Right atrium auricular region (tissue), 2 donors: ENCODE results near the gene ACOXL. TPM values are rescaled to one million over a fixed set of nuclear protein-coding genes. Genes with fewer than 3 reads are reported as not detected.

Experiments used
- DNase-seq: peaks from one replicate; pipeline ENCODE4 v3.0.0-alpha.2; 2019; ENCODE audit warnings: low spot score
- H3K27ac ChIP-seq, 2 donors: fragments of 200-600 bp; sonication (generic); 1 replicate in 1 of 2; 2 replicates in 1 of 2; pipeline ENCODE4 v1.5.1; 2016 to 2019
- H3K27me3 ChIP-seq, 2 donors: fragments of 200-600 bp; sonication (generic); one replicate each; pipeline versions ENCODE4 v1.5.1 to v1.6.0; 2017 to 2019
- H3K36me3 ChIP-seq: fragments of 200-600 bp; sonication (generic); one replicate; pipeline ENCODE4 v1.5.1; 2016
- H3K4me1 ChIP-seq, 2 donors: fragments of 200-600 bp; sonication (generic); one replicate each; pipeline versions ENCODE4 v1.5.1 to v1.6.0; 2017 to 2019
- H3K4me3 ChIP-seq, 2 donors: fragments of 200-600 bp; sonication (generic); 1 replicate in 1 of 2; 2 replicates in 1 of 2; pipeline ENCODE4 v1.5.1; 2017 to 2019; ENCODE audit warnings: mild to moderate bottlenecking in 1 of 2, moderate library complexity in 1 of 2
- H3K9me3 ChIP-seq, 2 donors: fragments of 200-600 bp; sonication (generic); one replicate each; pipeline ENCODE4 v1.5.1; 2019
- total RNA-seq, 2 donors: library from RNA; depleted of rRNA; stranded (reverse); fragments of >200 nt; gene quantifications; one replicate each; pipeline ENCODE4 v1.1.0, GENCODE V29; 2016
- TF ChIP-seq, protein P1 (sequence below), 2 donors: fragments of 200-600 bp; sonication (generic); IDR thresholded peaks; one replicate each; pipeline ENCODE4 v1.5.1; 2019; ENCODE audit warnings: antibody characterized with exemption in 2 of 2

The ACOXL gene
- total RNA-seq, 2 donors from 2014 or later, result 0.33 to 0.55 TPM

- Histone ChIP-seq H3K27ac (no peak overlapping the region), H3K4me3 (no peak overlapping the region), H3K27me3 (peaks cover 0 to 1% of the 10 kb centered on the region in 2 donors), H3K36me3 (no peaks in the 10 kb centered on the region), H3K4me1 (no peaks in the 10 kb centered on the region), H3K9me3 (no peaks in the 10 kb centered on the region)
- TF ChIP-seq, protein P1, sequence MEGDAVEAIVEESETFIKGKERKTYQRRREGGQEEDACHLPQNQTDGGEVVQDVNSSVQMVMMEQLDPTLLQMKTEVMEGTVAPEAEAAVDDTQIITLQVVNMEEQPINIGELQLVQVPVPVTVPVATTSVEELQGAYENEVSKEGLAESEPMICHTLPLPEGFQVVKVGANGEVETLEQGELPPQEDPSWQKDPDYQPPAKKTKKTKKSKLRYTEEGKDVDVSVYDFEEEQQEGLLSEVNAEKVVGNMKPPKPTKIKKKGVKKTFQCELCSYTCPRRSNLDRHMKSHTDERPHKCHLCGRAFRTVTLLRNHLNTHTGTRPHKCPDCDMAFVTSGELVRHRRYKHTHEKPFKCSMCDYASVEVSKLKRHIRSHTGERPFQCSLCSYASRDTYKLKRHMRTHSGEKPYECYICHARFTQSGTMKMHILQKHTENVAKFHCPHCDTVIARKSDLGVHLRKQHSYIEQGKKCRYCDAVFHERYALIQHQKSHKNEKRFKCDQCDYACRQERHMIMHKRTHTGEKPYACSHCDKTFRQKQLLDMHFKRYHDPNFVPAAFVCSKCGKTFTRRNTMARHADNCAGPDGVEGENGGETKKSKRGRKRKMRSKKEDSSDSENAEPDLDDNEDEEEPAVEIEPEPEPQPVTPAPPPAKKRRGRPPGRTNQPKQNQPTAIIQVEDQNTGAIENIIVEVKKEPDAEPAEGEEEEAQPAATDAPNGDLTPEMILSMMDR (IDR thresholded peaks at IDR 0.05), result no peak
- no peak for DNase-seq
These were observed 374.3 kb downstream of the ACOXL start for GRCh38 chr2:111106706-111107105.

DNA sequence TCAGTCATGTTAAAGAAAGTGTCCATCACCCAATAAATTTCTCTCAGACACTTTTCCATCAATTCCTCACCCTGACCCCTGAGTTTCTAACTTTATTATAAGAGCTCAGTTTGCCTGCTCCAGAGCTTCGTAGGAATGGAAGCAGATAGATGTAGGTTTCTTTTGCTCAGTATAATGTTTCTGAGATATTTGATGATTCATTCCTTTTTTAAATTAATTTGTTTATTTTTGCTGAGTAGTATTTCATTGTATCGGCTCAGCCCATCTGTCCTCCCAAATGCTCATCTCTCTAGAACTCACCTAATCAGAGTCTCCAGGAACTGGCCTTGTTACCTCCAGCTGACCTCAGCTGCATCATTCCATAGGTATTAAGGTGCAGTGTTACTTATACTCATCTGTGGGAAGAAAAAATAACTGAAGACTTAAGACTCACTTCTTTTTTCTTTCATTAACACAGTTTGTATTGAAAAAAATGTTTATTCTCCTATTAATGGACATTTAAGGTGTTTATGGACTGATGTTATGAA is 376.4 kb downstream of the ACOXL start:
- H3K4me1 ChIP-seq, result no peaks in the 10 kb centered on the region
- no peak for DNase-seq
- TF ChIP-seq, protein P1 (IDR thresholded peaks at IDR 0.05), result no peak
- H3K4me3 ChIP-seq, result no peak overlapping the region
- H3K27me3 ChIP-seq, result peaks cover 0 to 3% of the 10 kb centered on the region in 2 donors
- no peaks in the 10 kb centered on the region for H3K36me3 ChIP-seq
- H3K27ac ChIP-seq, result no peak overlapping the region
- no peaks in the 10 kb centered on the region for H3K9me3 ChIP-seq

DNA sequence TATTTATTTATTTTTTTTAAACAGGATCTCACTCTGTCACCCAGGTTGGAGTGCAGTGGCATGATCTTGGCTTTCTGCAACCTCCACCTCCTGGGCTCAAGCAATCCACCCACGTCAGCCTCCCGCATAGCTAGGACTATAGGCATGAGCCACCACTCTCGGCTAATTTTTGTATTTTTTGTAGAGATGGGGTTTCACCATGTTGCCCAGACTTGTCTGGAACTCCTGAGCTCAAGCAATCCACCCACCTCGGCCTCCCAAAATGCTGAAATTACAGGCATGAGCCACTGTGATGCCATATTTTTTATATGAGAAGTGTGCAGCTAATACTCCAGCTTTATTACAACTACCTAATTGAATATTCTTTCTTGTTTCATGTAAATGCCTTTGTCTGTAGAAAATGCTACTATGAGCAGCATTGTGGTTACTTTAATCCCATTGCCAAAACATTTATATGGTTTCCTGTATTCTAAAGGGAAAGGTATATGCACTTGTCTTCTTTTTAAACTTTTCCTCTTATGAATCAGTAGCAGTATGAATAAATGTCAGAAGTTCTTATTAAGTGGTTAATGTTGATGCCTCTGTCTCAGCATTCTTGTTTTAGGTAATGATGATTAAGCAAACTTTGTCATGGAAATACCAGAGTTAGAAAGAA is 378.9 kb downstream of the ACOXL start:
- no peaks in the 10 kb centered on the region for H3K4me1 ChIP-seq
- H3K9me3 ChIP-seq, result no peaks in the 10 kb centered on the region
- no peak overlapping the region for H3K4me3 ChIP-seq
- peaks cover 0 to 3% of the 10 kb centered on the region in 2 donors for H3K27me3 ChIP-seq
- DNase-seq, result no peak
- no peak overlapping the region for H3K27ac ChIP-seq
- TF ChIP-seq, protein P1 (IDR thresholded peaks at IDR 0.05), result no peak
- no peaks in the 10 kb centered on the region for H3K36me3 ChIP-seq

GRCh38 chr2:111113838-111114237 is 381.5 kb downstream of the ACOXL start:
- Histone ChIP-seq H3K27me3 (peaks cover 0 to 3% of the 10 kb centered on the region in 2 donors), H3K27ac (no peak overlapping the region), H3K36me3 (no peaks in the 10 kb centered on the region), H3K9me3 (no peaks in the 10 kb centered on the region), H3K4me1 (peaks cover 0 to 21% of the 10 kb centered on the region in 2 donors), H3K4me3 (no peak overlapping the region)
- TF ChIP-seq, protein P1 (IDR thresholded peaks at IDR 0.05), result no peak
- no peak for DNase-seq

GRCh38 chr2:111116011-111116746 is 383.8 kb downstream of the ACOXL start:
- TF ChIP-seq, protein P1 (IDR thresholded peaks at IDR 0.05), result no peak
- H3K4me1 ChIP-seq, result peaks cover 0 to 37% of the 10 kb centered on the region in 2 donors
- peaks cover 3 to 5% of the 10 kb centered on the region in 2 donors for H3K27me3 ChIP-seq
- no peaks in the 10 kb centered on the region for H3K9me3 ChIP-seq
- H3K4me3 ChIP-seq, result no peak overlapping the region
- no peak overlapping the region for H3K27ac ChIP-seq
- DNase-seq, result no peak
- no peaks in the 10 kb centered on the region for H3K36me3 ChIP-seq
